ENCODE data around the gene SLIT2.

DNA sequence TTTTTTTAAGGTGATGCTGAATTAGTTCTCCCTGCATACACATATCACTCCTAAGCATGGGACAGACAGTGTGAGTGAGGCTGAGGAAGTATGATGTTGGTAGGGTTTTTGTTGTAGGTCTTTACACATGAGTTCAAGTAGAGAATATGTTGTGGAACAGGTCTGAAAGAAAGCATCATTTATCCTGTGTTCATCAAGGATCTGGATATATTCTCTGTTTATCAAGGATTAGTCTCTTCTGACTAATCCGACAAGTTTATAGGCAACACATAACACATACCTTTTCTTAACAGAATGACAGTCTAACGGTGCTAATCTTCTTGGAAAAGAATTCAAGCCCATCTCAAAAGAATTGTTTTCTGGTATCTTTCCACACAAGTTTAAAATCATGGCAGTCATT is 10.5 kb downstream of the SLIT2 start:
- no peak for TF ChIP-seq POLR2A (IDR thresholded peaks at IDR 0.05)
- TF ChIP-seq, protein P1, sequence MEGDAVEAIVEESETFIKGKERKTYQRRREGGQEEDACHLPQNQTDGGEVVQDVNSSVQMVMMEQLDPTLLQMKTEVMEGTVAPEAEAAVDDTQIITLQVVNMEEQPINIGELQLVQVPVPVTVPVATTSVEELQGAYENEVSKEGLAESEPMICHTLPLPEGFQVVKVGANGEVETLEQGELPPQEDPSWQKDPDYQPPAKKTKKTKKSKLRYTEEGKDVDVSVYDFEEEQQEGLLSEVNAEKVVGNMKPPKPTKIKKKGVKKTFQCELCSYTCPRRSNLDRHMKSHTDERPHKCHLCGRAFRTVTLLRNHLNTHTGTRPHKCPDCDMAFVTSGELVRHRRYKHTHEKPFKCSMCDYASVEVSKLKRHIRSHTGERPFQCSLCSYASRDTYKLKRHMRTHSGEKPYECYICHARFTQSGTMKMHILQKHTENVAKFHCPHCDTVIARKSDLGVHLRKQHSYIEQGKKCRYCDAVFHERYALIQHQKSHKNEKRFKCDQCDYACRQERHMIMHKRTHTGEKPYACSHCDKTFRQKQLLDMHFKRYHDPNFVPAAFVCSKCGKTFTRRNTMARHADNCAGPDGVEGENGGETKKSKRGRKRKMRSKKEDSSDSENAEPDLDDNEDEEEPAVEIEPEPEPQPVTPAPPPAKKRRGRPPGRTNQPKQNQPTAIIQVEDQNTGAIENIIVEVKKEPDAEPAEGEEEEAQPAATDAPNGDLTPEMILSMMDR (IDR thresholded peaks at IDR 0.05): no peak

Data from lower leg skin (tissue), 3 donors.